H1 (cell line): ENCODE results near the gene USH1C. TPM values are rescaled to one million over a fixed set of nuclear protein-coding genes. Genes with fewer than 3 reads are reported as not detected.

Experiments
- CTCF ChIA-PET: fragments of 300-600 bp; sonication (Branson Sonifier 250); formaldehyde crosslinking; loops from one replicate; lab custom pipeline; 2021; ENCODE audit not compliant: partially characterized antibody; lab: Charles Lee
- POLR2A ChIA-PET: fragments of 300-600 bp; sonication (Branson Sonifier 250); formaldehyde crosslinking; loops from one replicate; lab custom pipeline; 2021; ENCODE audit warnings: inconsistent platforms; ENCODE audit not compliant: partially characterized antibody; lab: Charles Lee
- DNase-seq, 2 experiments: peaks; one replicate each; pipeline versions ENCODE4 v3.0.0 to v3.0.0-alpha.2; 2010 to 2022; ENCODE audit warnings: low spot score in 2 of 2, low read depth in 1 of 2, mixed read lengths in 1 of 2
- FAIRE-seq: peaks from 2 replicates; lab custom pipeline; 2011; peaks lifted over from hg19 to GRCh38; lab: Jason Lieb, UNC
- H2AFZ ChIP-seq: 2 replicates; pipeline ENCODE4 v1.8.1; 2012; ENCODE audit warnings: low read length, inconsistent platforms
- H2AK5ac ChIP-seq: 2 replicates; pipeline ENCODE4 v1.6.1; 2013; ENCODE audit warnings: low read depth, low read length
- H2BK120ac ChIP-seq: replicated peaks from 2 replicates; pipeline ENCODE3; 2013; ENCODE audit warnings: low read depth, low read length, inconsistent platforms
- H2BK12ac ChIP-seq: 2 replicates; pipeline ENCODE4 v1.6.1; 2013; ENCODE audit warnings: low read depth, low read length
- H2BK15ac ChIP-seq: 2 replicates; pipeline ENCODE4 v1.6.1; 2013; ENCODE audit warnings: low read length
- H2BK20ac ChIP-seq: 2 replicates; pipeline ENCODE4 v1.6.1; 2013; ENCODE audit warnings: low read length
- H2BK5ac ChIP-seq: 2 replicates; pipeline ENCODE4 v1.6.1; 2013; ENCODE audit warnings: low read depth, low read length
- H3K14ac ChIP-seq: 2 replicates; pipeline ENCODE4 v1.6.1; 2013; ENCODE audit warnings: inconsistent platforms; ENCODE audit not compliant: insufficient read length
- H3K18ac ChIP-seq: 2 replicates; pipeline ENCODE4 v1.6.1; 2013; ENCODE audit warnings: low read length; ENCODE audit errors: extremely low read depth
- H3K23ac ChIP-seq: 2 replicates; pipeline ENCODE4 v1.6.1; 2013; ENCODE audit warnings: inconsistent platforms; ENCODE audit not compliant: insufficient read length
- H3K23me2 ChIP-seq: 2 replicates; pipeline ENCODE4 v1.6.1; 2013; ENCODE audit warnings: low read depth, low read length
- H3K27ac ChIP-seq: 2 replicates; pipeline ENCODE4 v1.6.1; 2011; ENCODE audit warnings: low read depth, low read length, inconsistent platforms
- H3K27me3 ChIP-seq, 4 experiments: replicated peaks in 1 of 4; 1 replicate in 1 of 4; 2 replicates in 3 of 4; pipeline versions ENCODE4 v1.6.1 to v1.8.1; 2011 to 2013; ENCODE audit warnings: low read length in 3 of 4, mild to moderate bottlenecking in 3 of 4, inconsistent platforms in 2 of 4, mixed read lengths in 2 of 4, moderate library complexity in 1 of 4; ENCODE audit not compliant: control insufficient read depth in 3 of 4, insufficient read depth in 3 of 4; ENCODE audit errors: extremely low read depth in 1 of 4
- H3K36me3 ChIP-seq, 4 experiments: 2 replicates each; pipeline versions ENCODE4 v1.6.1 to v1.8.1; 2011 to 2013; ENCODE audit warnings: mild to moderate bottlenecking in 4 of 4, low read length in 3 of 4, moderate library complexity in 2 of 4, control low read depth in 1 of 4, inconsistent platforms in 1 of 4; ENCODE audit not compliant: insufficient read depth in 4 of 4, control insufficient read depth in 2 of 4
- H3K4ac ChIP-seq: replicated peaks from 2 replicates; pipeline ENCODE3; 2013; ENCODE audit warnings: low read length, low read depth, mixed read lengths, inconsistent platforms; ENCODE audit not compliant: insufficient read length
- H3K4me1 ChIP-seq, 4 experiments: replicated peaks in 1 of 4; 1 replicate in 1 of 4; 2 replicates in 3 of 4; pipeline versions ENCODE4 v1.6.1 to v1.8.1; 2011 to 2013; ENCODE audit warnings: low read length in 3 of 4, inconsistent platforms in 2 of 4, mixed read lengths in 1 of 4; ENCODE audit not compliant: insufficient read depth in 4 of 4, control insufficient read depth in 3 of 4
- H3K4me2 ChIP-seq, 2 experiments: 2 replicates each; pipeline versions ENCODE4 v1.6.1 to v1.8.1; 2011 to 2013; ENCODE audit warnings: low read depth in 2 of 2, low read length in 2 of 2, control low read depth in 1 of 2, inconsistent platforms in 1 of 2, mild to moderate bottlenecking in 1 of 2; ENCODE audit not compliant: insufficient read depth in 1 of 2
- H3K4me3 ChIP-seq, 4 experiments: fragments of 200-600, 300-600 bp in 1 of 4; sonication (generic), shearing (Covaris generic), sonication (Bioruptor Twin) in 1 of 4; 2 replicates each; pipeline versions ENCODE4 v1.5.1 to v1.8.1; 2011 to 2016; ENCODE audit warnings: low read length in 4 of 4, low read depth in 3 of 4, control low read depth in 2 of 4, inconsistent platforms in 2 of 4, mild to moderate bottlenecking in 2 of 4, mixed read lengths in 1 of 4, moderate library complexity in 1 of 4; ENCODE audit not compliant: insufficient read depth in 2 of 4; ENCODE audit errors: extremely low read depth in 1 of 4
- H3K56ac ChIP-seq: replicated peaks from 2 replicates; pipeline ENCODE3; 2013; ENCODE audit warnings: low read depth, mild to moderate bottlenecking, mixed read lengths, low read length, inconsistent platforms; ENCODE audit not compliant: insufficient read length
- H3K79me1 ChIP-seq: 2 replicates; pipeline ENCODE4 v1.6.1; 2013; ENCODE audit warnings: low read depth, low read length, control low read depth
- H3K79me2 ChIP-seq, 2 experiments: 2 replicates each; pipeline versions ENCODE4 v1.6.1 to v1.8.1; 2012 to 2013; ENCODE audit warnings: low read length in 2 of 2, mild to moderate bottlenecking in 2 of 2, inconsistent platforms in 1 of 2; ENCODE audit not compliant: insufficient read depth in 2 of 2, control insufficient read depth in 1 of 2
- H3K9ac ChIP-seq, 4 experiments: replicated peaks in 1 of 4; 1 replicate in 1 of 4; 2 replicates in 3 of 4; pipeline versions ENCODE4 v1.6.1 to v1.8.1; 2011 to 2013; ENCODE audit warnings: low read depth in 3 of 4, low read length in 3 of 4, control low read depth in 2 of 4, mild to moderate bottlenecking in 2 of 4, moderate library complexity in 2 of 4, inconsistent platforms in 1 of 4; ENCODE audit errors: extremely low read depth in 1 of 4
- H3K9me3 ChIP-seq, 2 experiments: 2 replicates each; pipeline versions ENCODE4 v1.6.1 to v1.8.1; 2012 to 2013; ENCODE audit warnings: mild to moderate bottlenecking in 2 of 2, moderate library complexity in 2 of 2, control low read depth in 1 of 2, inconsistent platforms in 1 of 2, low read depth in 1 of 2, low read length in 1 of 2, mixed read lengths in 1 of 2; ENCODE audit not compliant: insufficient read depth in 2 of 2
- H4K20me1 ChIP-seq, 2 experiments: replicated peaks in 1 of 2; 2 replicates each; pipeline versions ENCODE3 to v1.8.1; 2011 to 2013; ENCODE audit warnings: inconsistent platforms in 2 of 2, low read length in 2 of 2, mild to moderate bottlenecking in 1 of 2; ENCODE audit not compliant: insufficient read depth in 2 of 2, control insufficient read depth in 1 of 2
- H4K5ac ChIP-seq: 2 replicates; pipeline ENCODE4 v1.6.1; 2013; ENCODE audit warnings: low read length, low read depth, mixed read lengths, inconsistent platforms; ENCODE audit not compliant: insufficient read length
- H4K8ac ChIP-seq: 2 replicates; pipeline ENCODE4 v1.8.0; 2013; ENCODE audit warnings: mild to moderate bottlenecking, moderate library complexity, low read length, inconsistent platforms; ENCODE audit not compliant: insufficient read depth; ENCODE audit errors: extremely low read depth
- H4K91ac ChIP-seq: replicated peaks from 2 replicates; pipeline ENCODE3; 2013; ENCODE audit warnings: low read length, mixed read lengths, inconsistent platforms; ENCODE audit not compliant: insufficient read length
- BACH1 ChIP-seq: IDR thresholded peaks from 2 replicates; pipeline ENCODE4 v1.6.1; 2012; ENCODE audit warnings: low read length, improper control_type of control experiment
- KDM5A ChIP-seq: fragments of 200-600 bp; IDR thresholded peaks from 2 replicates; pipeline ENCODE4 v1.7.1; 2012; ENCODE audit warnings: mild to moderate bottlenecking, low read length, inconsistent platforms, mixed read lengths
- SP2 ChIP-seq: IDR thresholded peaks from 2 replicates; pipeline ENCODE4 v1.6.1; 2012; ENCODE audit warnings: mild to moderate bottlenecking, low read length, inconsistent platforms
- WGBS, 2 experiments: shearing (Covaris generic) in 1 of 2; methylation state at CpG; one replicate each; pipeline versions ENCODE4 v1.1.6 to v1.1.7; 2013 to 2015; ENCODE audit warnings: low lambda C conversion rate in 2 of 2, mixed read lengths in 2 of 2, inconsistent platforms in 1 of 2, low coverage in 1 of 2, missing lambda C conversion rate in 1 of 2; ENCODE audit not compliant: insufficient replicate concordance in 2 of 2, insufficient coverage in 1 of 2, insufficient read length in 1 of 2; ENCODE audit errors: extremely low coverage in 1 of 2, missing lambda C conversion rate in 1 of 2; 5-methylcytosine and 5-hydroxymethylcytosine counted together
- polyA plus RNA-seq, 7 experiments: library from polyadenylated mRNA; depleted of rRNA in 3 of 7; stranded (reverse) in 5 of 7; unstranded in 2 of 7; fragments of >200 nt in 5 of 7; fragments of 200-250 nt in 2 of 7; gene quantifications; 1 replicate in 5 of 7; 2 replicates in 1 of 7; 4 replicates in 1 of 7; pipeline versions ENCODE4 v1.2.1 to v1.2.3, GENCODE V29; 2011 to 2013; ENCODE audit warnings: missing spikeins in 2 of 7, mixed read lengths in 2 of 7
- total RNA-seq: library from RNA; stranded (reverse); fragmentation: NEBNext Ultra II Directional; extraction: Animal tissue kit (Norgen Biotek cat#: 25700); gene quantifications from 2 replicates; pipeline ENCODE4 v1.2.1, GENCODE V29; 2021
- TF ChIP-seq, protein P1 (sequence below): IDR thresholded peaks from 2 replicates; pipeline ENCODE4 v1.6.1; 2011; ENCODE audit warnings: low read depth, mild to moderate bottlenecking, low read length; ENCODE audit not compliant: insufficient read depth

USH1C gene
- total and polyA plus RNA-seq, 2 of the 8 experiments (the other 6 are each of a cell fraction or from before 2014, with no cell fraction given) = 1.3 to 1.6 TPM

DNA sequence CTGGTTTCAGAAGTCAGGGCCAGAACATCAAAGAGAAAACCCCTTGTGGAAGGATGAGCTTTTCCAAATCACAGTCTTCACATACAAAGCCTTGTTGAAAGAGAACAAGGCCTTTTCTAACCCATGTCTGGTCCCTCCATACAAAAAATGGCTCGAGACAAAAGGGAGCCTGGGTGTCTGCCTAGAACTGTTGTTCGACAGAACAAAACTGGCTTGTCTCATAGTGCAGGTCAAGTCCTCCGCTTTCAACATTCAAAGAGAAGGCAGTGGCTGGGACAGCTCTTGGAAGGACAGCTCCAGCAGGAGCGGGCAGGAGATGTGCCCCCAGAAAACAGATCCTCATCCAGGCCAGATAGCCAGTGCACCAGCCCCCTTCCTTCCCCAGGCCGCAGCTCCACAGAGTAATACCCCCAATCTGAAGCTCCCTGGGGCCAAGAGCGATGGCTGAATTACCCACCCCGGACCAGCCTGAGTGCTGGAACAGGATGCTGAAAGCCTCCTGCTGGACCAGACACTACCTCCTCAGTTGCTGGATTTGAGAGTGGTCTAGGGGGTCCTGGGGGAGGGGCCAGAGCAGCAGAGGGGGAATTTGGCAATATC is 27.6 kb downstream of the USH1C start:
- no peak overlapping the region for H3K23ac ChIP-seq
- WGBS, 2 experiments = 92% methylated on average over 7 of the region's 7 CpGs; no CpG with 5 or more reads in 1 of the 2 experiments

More for the DNA sequence above, 27.6 kb downstream of the USH1C start:
- H2AK5ac ChIP-seq = no peak overlapping the region
- H2AFZ ChIP-seq = no peak overlapping the region
- no peak overlapping the region for H3K14ac ChIP-seq
- no peak overlapping the region for H4K91ac ChIP-seq
- DNase-seq = no peak
- H2BK20ac ChIP-seq = no peak overlapping the region
- H4K5ac ChIP-seq = no peak overlapping the region
- no peak overlapping the region; the same call in 1 of the 2 replicates for H4K8ac ChIP-seq
- no peak overlapping the region for H2BK15ac ChIP-seq
- no peak overlapping the region for H3K4me3 ChIP-seq
- H3K79me1 ChIP-seq = no peaks in the 10 kb centered on the region
- CTCF ChIA-PET = interaction anchor here (1.4 to 44.8 kb wide), 5 partner anchors 4 to 214 kb away, joined by 4 to 1414 read pairs (median 494); partner anchors contain the start of gene KCNJ11
- no peak overlapping the region for H2BK120ac ChIP-seq
- POLR2A ChIA-PET = no interaction called here
- no peaks in the 10 kb centered on the region for H3K23me2 ChIP-seq
- no peaks in the 10 kb centered on the region for H3K27me3 ChIP-seq
- H3K4me1 ChIP-seq = peaks cover 0 to 6% (median 3%) of the 10 kb centered on the region in 4 experiments; a peak in 6 of 7 replicates
- no peaks in the 10 kb centered on the region for H3K79me2 ChIP-seq
- no peak overlapping the region for H3K27ac ChIP-seq
- H3K4ac ChIP-seq = no peak overlapping the region
- no peak overlapping the region for H3K56ac ChIP-seq
- no peak overlapping the region for H3K9ac ChIP-seq
- H4K20me1 ChIP-seq = no peaks in the 10 kb centered on the region
- H3K4me2 ChIP-seq = no peak overlapping the region
- no peak for FAIRE-seq
- no peak overlapping the region for H3K18ac ChIP-seq
- TF ChIP-seq SP2 (no peak), KDM5A (no peak), BACH1 (no peak)
- TF ChIP-seq, protein P1, sequence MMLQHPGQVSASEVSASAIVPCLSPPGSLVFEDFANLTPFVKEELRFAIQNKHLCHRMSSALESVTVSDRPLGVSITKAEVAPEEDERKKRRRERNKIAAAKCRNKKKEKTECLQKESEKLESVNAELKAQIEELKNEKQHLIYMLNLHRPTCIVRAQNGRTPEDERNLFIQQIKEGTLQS = no peak
- TF ChIP-seq, all 59 proteins: peak for 0
- Histone ChIP-seq H3K36me3 (no peaks in the 10 kb centered on the region), H2BK5ac (no peak overlapping the region), H2BK12ac (no peak overlapping the region), H3K9me3 (no peaks in the 10 kb centered on the region)
